BLaER1 treated with 17β-estradiol and CSF1 and Interleukin-3, amounts not matched to agents 10 nM and 100 nM (cell line): ENCODE results near the gene FCER1G.
"Not testable (repeated sequence)": the region's sequence is repeated elsewhere in the genome, so short reads cannot be mapped to it uniquely, and the experiment has no call there.

Source experiments
- H3K27ac ChIP-seq, 11 experiments: shearing (Covaris generic); formaldehyde crosslinking; 2 replicates each; pipeline ENCODE4 v1.8.1; 2022
- H3K27me3 ChIP-seq, 11 experiments: shearing (Covaris generic); formaldehyde crosslinking; 2 replicates each; pipeline ENCODE4 v1.8.1; 2022
- H3K36me3 ChIP-seq, 11 experiments: shearing (Covaris generic); formaldehyde crosslinking; 2 replicates each; pipeline ENCODE4 v1.8.1; 2022
- H3K4me1 ChIP-seq, 10 experiments: shearing (Covaris generic); formaldehyde crosslinking; 2 replicates each; pipeline ENCODE4 v1.8.1; 2022
- H3K4me2 ChIP-seq, 11 experiments: shearing (Covaris generic); formaldehyde crosslinking; 2 replicates each; pipeline ENCODE4 v1.8.1; 2022
- H3K4me3 ChIP-seq, 10 experiments: shearing (Covaris generic); formaldehyde crosslinking; 2 replicates each; pipeline ENCODE4 v1.8.1; 2022
- H3K9ac ChIP-seq, 11 experiments: shearing (Covaris generic); formaldehyde crosslinking; 2 replicates each; pipeline ENCODE4 v1.8.1; 2022
- H3K9me3 ChIP-seq, 11 experiments: shearing (Covaris generic); formaldehyde crosslinking; replicated peaks in 1 of 11; 2 replicates each; pipeline ENCODE4 v1.8.1; 2022
- H4K20me1 ChIP-seq, 11 experiments: shearing (Covaris generic); formaldehyde crosslinking; 2 replicates each; pipeline ENCODE4 v1.8.1; 2022
- Cebpa-rat ChIP-seq, 11 experiments: shearing (Covaris generic); IDR thresholded peaks; 2 replicates each; pipeline ENCODE4 v1.8.1; 2022

FCER1G gene

DNA sequence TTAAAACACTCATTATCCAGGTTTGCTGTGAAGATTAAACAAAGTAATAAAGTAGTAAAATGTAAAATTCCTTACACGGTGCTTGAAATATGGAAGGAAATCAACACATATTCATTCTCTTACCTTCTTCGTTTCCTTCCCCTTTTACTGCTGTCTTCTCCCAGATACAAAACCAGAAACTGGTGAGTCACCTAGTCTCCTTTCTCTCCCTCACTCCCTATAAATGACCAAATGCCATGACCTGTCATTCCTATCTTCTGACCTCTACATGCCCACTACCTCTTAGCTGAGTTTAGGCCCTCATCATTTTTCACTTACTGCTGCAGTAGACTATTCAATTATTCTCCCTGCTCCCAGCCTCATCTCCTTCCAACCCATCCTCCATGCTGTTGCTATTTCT lies 27.2 kb downstream of the FCER1G start:
- Histone ChIP-seq H3K9me3 (no peaks in the 10 kb centered on the region), H3K9ac (no peak overlapping the region), H3K27me3 (no peaks in the 10 kb centered on the region), H4K20me1 (no peaks in the 10 kb centered on the region), H3K36me3 (no peaks in the 10 kb centered on the region), H3K4me2 (peak overlapping the region in 4 of 11 experiments; percentile 6 to 42 (median 26); a peak in 4 of 22 replicates), H3K4me1 (peaks cover 0 to 14% (median 5%) of the 10 kb centered on the region in 10 experiments; a peak in 8 of 20 replicates), H3K4me3 (no peak overlapping the region), H3K27ac (no peak overlapping the region)
- TF ChIP-seq Cebpa-rat (IDR thresholded peaks at IDR 0.05) = no peak

DNA sequence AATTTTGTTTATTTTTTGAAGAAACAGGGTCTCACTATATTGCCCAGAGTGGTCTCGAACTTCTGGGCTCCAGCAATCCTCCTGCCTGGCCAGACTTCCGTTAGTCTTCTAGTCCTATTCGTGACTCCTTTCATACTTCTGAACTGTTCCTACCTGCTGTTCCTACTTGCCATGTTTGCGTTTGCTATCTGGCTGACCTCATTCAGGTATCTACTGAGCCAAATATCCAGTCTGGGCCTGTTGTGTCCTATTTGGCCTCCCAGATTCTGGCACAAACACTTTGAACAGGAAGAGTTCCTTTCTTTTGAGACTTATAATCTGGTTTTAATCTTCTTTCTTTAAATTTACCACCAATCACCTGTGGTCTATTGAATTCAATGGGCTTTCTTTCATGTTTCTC lies 29.8 kb downstream of the FCER1G start:
- Histone ChIP-seq H3K27me3 (no peaks in the 10 kb centered on the region), H3K4me2 (no peak overlapping the region), H3K9ac (no peak overlapping the region), H3K27ac (no peak overlapping the region), H3K9me3 (peaks cover 0 to 5% (median 2%) of the 10 kb centered on the region in 11 experiments; a peak in 14 of 22 replicates), H3K4me1 (peaks cover 0 to 14% (median 5%) of the 10 kb centered on the region in 10 experiments; a peak in 8 of 20 replicates), H4K20me1 (no peaks in the 10 kb centered on the region), H3K36me3 (no peaks in the 10 kb centered on the region), H3K4me3 (no peak overlapping the region)
- no peak for TF ChIP-seq Cebpa-rat (IDR thresholded peaks at IDR 0.05)

DNA sequence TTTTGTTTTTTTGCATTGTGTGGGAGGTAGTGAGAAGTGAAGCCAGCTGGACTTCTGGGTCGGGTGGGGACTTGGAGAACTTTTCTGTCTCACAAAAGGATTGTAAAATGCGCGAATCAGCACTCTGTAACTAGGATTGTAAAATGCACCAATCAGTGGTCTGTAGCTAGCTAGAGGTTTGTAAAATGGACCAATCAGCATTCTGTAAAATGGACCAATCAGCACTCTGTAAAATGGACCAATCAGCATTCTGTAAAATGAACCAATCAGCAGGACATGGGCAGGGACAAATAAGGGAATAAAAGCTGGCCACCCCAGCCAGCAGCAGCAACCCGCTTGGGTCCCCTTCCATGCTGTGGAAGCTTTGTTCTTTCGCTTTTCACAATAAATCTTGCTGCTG lies 35.0 kb downstream of the FCER1G start:
- not testable (repeated sequence) for H4K20me1 ChIP-seq, H3K9ac ChIP-seq, H3K4me2 ChIP-seq, H3K27ac ChIP-seq, H3K27me3 ChIP-seq, H3K4me3 ChIP-seq, H3K4me1 ChIP-seq, H3K36me3 ChIP-seq
- peaks cover 0 to 23% (median 14%) of the 10 kb centered on the region in 11 experiments; a peak in 18 of 22 replicates for H3K9me3 ChIP-seq

DNA sequence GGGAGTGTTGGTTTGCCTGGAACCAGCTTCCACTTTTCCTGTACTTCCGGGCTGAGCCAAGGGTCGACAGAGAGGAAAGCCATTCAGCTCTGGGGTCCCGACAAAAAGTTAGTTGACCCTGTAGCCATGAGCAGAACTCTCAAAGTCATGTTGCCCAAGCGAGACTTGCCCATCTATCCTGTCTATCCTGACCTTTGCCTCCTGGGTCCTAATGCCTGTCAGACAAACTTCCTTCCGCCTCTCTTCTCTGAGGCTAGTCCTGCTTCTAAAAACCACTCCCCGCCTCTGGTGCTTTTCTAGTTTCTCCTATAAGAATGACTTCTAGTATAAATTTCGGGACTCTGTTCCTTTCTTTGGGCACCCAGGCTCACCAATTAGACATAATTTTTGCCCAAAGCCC lies 35.7 kb downstream of the FCER1G start:
- H3K4me1 ChIP-seq = peaks cover 0 to 8% (median 0%) of the 10 kb centered on the region in 10 experiments; a peak in 4 of 20 replicates
- H3K9me3 ChIP-seq = peaks cover 0 to 30% (median 15%) of the 10 kb centered on the region in 11 experiments; a peak in 19 of 22 replicates
- H3K4me2 ChIP-seq = no peak overlapping the region
- no peak overlapping the region for H3K27ac ChIP-seq
- no peaks in the 10 kb centered on the region for H3K27me3 ChIP-seq
- TF ChIP-seq Cebpa-rat (IDR thresholded peaks at IDR 0.05) = no peak
- no peaks in the 10 kb centered on the region for H4K20me1 ChIP-seq
- no peak overlapping the region for H3K4me3 ChIP-seq
- no peaks in the 10 kb centered on the region for H3K36me3 ChIP-seq
- no peak overlapping the region for H3K9ac ChIP-seq

DNA sequence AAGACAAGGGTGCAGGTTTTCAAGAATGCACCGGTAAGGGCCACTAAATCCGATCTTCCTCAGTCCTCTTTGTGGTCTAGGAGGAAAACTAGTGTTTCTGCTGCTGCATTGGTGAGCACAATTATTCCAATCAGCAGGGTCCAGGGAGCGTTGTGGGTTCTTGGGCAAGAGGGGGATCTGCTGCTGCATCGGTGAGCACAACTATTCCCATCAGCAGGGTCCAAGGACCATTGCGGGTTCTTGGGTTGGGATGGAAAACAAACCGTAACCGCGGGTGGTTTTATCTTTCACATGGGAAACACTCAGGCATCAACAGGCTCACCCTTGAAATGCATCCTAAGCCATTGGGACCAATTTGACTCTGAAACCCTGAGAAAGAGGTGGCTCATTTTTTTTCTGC lies 36.5 kb downstream of the FCER1G start:
- no peak overlapping the region for H3K27ac ChIP-seq
- H3K4me3 ChIP-seq = no peak overlapping the region
- peaks cover 7 to 37% (median 23%) of the 10 kb centered on the region in 11 experiments for H3K9me3 ChIP-seq
- TF ChIP-seq Cebpa-rat (IDR thresholded peaks at IDR 0.05) = no peak
- no peaks in the 10 kb centered on the region for H3K27me3 ChIP-seq
- no peak overlapping the region for H3K4me2 ChIP-seq
- H4K20me1 ChIP-seq = no peaks in the 10 kb centered on the region
- peaks cover 0 to 8% (median 0%) of the 10 kb centered on the region in 10 experiments; a peak in 4 of 20 replicates for H3K4me1 ChIP-seq
- H3K36me3 ChIP-seq = no peaks in the 10 kb centered on the region
- H3K9ac ChIP-seq = no peak overlapping the region

DNA sequence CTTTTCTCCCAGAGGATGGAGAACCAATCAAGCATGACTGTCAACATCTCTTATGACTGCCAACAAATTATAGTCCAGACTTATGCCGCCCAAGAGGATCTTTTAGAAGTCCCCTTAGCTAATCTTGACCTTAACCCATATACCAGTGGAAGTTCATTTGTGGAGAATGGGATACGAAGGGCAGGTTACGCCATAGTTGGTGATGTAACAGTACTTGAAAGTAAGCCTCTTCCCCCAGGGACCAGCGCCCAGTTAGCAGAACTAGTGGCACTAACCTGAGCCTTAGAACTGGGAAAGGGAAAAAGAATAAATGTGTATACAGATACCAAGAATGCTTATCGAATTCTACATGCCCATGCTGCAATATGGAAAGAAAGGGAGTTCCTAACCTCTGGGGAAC lies 40.2 kb downstream of the FCER1G start:
- Histone ChIP-seq H3K4me1 (peaks cover 3 to 21% (median 7%) of the 10 kb centered on the region in 10 experiments; a peak in 17 of 20 replicates), H3K4me2 (peak overlapping the region in 4 of 11 experiments; percentile 8 to 28 (median 16); a peak in 4 of 22 replicates), H3K9me3 (peaks cover 35 to 60% (median 41%) of the 10 kb centered on the region in 11 experiments)
- not testable (repeated sequence) for H3K27ac ChIP-seq, H3K4me3 ChIP-seq, H4K20me1 ChIP-seq, H3K27me3 ChIP-seq, H3K9ac ChIP-seq, H3K36me3 ChIP-seq

DNA sequence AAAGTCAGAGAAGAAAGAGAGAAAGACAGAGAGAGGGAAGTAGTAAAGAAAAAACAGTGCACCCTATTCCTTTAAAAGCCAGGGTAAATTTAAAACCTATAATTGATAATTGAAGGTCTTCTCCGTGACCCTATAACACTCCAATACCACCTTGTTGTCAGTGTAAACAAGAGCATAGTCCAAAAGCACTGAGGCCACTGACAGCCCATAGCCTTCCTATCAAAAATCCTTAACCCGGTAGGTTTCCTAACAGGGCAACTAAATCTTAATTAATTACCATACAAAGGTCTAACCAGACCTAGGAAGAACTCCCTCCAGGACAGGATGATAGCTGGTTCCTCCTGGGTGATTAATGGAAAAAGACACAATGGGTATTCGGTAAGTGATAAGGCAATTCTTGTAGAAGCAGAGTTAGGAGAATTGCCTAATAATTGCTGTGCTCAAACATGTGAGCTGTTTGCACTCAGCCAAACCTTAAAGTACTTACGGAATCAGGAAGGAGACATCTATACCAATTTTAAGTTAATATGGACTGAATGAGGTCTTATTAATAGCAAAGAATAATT lies 40.9 kb downstream of the FCER1G start:
- H3K4me1 ChIP-seq = peaks cover 11 to 29% (median 14%) of the 10 kb centered on the region in 10 experiments
- not testable (repeated sequence) for H3K4me2 ChIP-seq, H3K36me3 ChIP-seq, H3K27me3 ChIP-seq, H3K27ac ChIP-seq, H4K20me1 ChIP-seq, H3K9ac ChIP-seq, H3K4me3 ChIP-seq
- peaks cover 31 to 53% (median 38%) of the 10 kb centered on the region in 11 experiments for H3K9me3 ChIP-seq

DNA sequence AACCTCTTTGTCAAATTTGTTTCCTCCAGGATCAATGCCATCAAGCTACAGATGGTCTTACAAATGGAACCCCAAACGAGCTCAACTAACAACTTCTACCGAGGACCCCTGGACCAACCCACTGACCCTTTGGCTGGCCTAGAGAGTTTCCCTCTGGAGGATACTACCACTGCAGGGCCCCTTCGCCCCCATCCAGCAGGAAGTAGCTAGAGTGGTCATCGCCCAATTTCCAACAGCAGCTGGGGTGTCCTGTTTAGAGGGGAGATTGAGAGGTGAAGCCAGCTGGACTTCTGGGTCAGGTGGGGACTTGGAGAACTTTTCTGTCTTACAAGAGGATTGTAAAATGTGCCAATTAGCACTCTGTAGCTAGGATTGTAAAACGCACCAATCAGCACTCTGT lies 42.0 kb downstream of the FCER1G start:
- H3K9ac ChIP-seq, H3K27ac ChIP-seq, H3K36me3 ChIP-seq, H3K4me2 ChIP-seq, H3K4me3 ChIP-seq, H4K20me1 ChIP-seq, H3K27me3 ChIP-seq: not testable (repeated sequence)
- Histone ChIP-seq H3K9me3 (peaks cover 31 to 43% (median 35%) of the 10 kb centered on the region in 11 experiments), H3K4me1 (peaks cover 21 to 39% (median 25%) of the 10 kb centered on the region in 10 experiments)

DNA sequence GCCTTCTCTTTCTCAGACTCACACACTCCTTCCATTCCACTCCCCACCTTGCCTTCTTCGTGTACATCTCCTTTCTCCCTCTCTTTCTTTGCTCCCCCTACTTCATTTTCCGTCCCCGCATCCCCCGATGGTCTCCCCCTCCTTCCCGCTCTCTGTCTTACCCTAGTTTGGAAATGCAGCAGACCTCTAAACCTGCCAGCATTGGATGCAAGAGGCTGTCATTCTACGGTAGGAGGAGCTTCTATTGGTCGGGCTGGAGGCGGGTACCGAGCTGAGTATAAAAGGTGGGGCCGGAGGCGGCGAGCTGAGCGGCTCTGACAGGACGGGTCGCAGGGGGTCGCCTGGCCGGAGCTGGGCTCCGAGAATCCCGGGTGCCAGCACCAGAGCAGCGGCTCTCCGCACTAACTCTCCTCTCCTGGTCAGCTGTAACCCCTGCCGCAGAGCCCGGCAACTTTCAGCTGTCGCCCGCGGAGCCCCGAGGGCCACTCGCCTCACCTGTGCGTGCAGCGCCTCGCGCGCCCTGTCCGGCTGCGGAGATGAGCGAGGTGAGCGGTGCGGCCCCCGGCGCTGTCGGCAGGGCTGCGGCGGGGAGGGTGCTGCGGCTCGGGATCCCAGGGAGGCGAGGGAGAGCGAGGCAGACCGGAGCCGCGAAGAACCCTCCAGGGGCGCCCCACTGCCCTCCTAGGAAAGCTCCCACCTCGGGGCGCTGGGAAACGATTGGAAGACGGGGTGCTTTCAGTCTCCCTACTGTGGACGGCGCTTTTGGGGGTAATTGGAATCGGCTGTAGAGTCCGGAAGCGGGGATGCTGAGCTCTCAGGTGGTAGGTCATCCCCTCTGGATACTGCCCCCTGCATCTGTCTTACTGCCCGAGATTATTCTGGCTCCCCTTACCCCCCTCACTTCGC lies 43.6 kb downstream of the FCER1G start, which contains the start of gene PCP4L1:
Gene PCP4L1, plus strand, starts transcription at position 307 of the 906 bp plus-strand sequence. Its CDS starts 230 bp downstream, at position 537.
- Histone ChIP-seq H3K27me3 (0 out of 22 replicates have a peak, but pooled peaks cover 0 to 8% (median 0%) of the 10 kb centered on the region in 11 experiments), H3K9ac (no peak within 1 kb of the TSS), H3K27ac (no peak within 1 kb of the TSS), H3K36me3 (peaks cover 0 to 7% (median 0%) of the 10 kb centered on the region in 11 experiments; a peak in 4 of 22 replicates), H3K4me2 (peak within 1 kb of the TSS in 6 of 11 experiments; percentile 8 to 88 (median 74); a peak in 5 of 22 replicates), H3K4me1 (peaks cover 21 to 45% (median 31%) of the 10 kb centered on the region in 10 experiments), H3K9me3 (peaks cover 31 to 43% (median 35%) of the 10 kb centered on the region in 11 experiments), H3K4me3 (no peak within 1 kb of the TSS), H4K20me1 (no peaks in the 10 kb centered on the region)
- TF ChIP-seq Cebpa-rat (IDR thresholded peaks at IDR 0.05) = no peak
